ENCODE measurements around the gene NOTUM.
A peak's percentile ranks its signal among the peaks of the same experiment; 100 is the strongest.

Gene NOTUM

GRCh38 chr17:81959362-81960129, 1.4 kb downstream of the NOTUM start:
- TF ChIP-seq, protein P1, sequence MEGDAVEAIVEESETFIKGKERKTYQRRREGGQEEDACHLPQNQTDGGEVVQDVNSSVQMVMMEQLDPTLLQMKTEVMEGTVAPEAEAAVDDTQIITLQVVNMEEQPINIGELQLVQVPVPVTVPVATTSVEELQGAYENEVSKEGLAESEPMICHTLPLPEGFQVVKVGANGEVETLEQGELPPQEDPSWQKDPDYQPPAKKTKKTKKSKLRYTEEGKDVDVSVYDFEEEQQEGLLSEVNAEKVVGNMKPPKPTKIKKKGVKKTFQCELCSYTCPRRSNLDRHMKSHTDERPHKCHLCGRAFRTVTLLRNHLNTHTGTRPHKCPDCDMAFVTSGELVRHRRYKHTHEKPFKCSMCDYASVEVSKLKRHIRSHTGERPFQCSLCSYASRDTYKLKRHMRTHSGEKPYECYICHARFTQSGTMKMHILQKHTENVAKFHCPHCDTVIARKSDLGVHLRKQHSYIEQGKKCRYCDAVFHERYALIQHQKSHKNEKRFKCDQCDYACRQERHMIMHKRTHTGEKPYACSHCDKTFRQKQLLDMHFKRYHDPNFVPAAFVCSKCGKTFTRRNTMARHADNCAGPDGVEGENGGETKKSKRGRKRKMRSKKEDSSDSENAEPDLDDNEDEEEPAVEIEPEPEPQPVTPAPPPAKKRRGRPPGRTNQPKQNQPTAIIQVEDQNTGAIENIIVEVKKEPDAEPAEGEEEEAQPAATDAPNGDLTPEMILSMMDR (IDR thresholded peaks at IDR 0.05; ENCODE audit: control insufficient read depth, insufficient read depth, low read depth, low read length, missing control alignments) = peak; percentile 60
- no peak for DNase-seq (ENCODE audit: low read depth)
- H3K4me3 ChIP-seq (ENCODE audit: control insufficient read depth, low read depth, low read length) = no peak overlapping the region

DNA sequence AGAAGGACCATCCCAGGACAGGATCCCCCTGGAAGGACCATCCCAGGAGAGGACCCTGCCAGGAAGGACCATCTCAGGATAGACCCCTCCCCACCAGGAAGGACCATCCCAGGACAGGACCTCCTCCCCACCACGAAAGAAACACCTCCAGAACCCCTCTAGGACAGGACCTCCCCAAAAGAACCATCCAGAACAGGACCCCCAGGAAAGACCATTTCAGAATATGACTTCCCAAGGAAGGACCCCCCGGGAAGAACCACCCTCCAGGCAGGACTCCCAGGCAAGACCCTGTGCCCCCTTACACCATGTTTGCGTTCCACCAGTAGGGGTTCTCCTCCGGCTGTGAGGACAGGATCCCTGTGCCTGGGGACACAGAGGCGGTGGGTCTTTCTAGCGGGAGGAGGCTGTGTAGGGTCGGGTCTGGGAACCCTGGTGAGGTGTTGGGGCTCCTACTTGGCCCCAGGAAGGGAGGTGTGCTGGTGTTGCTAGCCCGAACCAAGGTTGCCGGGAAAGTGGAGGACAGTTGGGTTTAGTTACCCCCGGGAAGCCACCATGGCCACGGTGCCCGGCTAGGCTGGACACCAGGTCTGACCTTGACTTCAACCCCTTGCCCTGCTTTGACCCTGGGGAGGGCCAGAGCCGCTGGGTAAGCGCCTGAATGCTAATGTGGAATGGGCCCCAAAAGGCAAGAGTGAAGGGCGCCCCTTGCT, 2.2 kb downstream of the NOTUM start:
- no peak for DNase-seq (ENCODE audit: low read depth)
- no peak overlapping the region for H3K4me3 ChIP-seq (ENCODE audit: control insufficient read depth, low read depth, low read length)
- TF ChIP-seq, protein P1 (IDR thresholded peaks at IDR 0.05; ENCODE audit: control insufficient read depth, insufficient read depth, low read depth, low read length, missing control alignments) = no peak

DNA sequence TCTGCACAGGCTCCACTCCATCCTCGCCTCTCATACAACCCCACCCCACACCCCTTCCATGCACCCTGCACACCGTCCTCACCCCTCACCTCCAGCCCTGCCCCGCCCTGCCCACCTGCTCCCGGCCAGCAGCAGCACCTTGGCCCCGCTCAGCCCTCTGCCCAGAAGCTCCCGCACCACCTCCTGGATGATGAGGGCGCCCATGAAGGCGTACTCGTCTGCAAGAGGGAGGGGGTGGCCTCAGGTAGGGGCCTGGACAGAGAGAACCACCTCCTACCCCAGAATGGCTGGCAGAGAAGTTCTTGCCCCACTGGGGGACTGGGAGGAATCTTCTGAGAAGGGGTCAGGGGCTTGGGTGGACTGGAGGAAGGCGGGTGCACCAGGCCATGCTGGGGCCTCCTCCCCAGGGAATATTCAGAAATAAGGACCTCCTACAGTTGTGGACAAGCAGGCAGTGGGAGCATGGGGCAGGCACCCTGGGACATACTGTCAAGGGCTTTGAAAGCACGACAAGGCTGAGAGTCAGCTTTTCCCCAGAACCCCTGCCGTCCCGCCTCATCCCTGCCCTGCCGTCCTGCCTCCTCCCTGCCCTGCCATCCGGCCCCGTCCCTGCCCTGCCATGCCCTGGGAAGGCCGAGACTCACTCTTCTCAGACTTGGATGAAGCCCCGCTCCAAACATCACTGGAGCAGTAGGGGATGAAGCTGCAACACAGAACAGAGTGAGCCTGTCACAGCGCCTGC, 3.1 kb downstream of the NOTUM start:
- H3K4me3 ChIP-seq (ENCODE audit: control insufficient read depth, low read depth, low read length) = no peak overlapping the region
- no peak for DNase-seq (ENCODE audit: low read depth)
- TF ChIP-seq, protein P1 (IDR thresholded peaks at IDR 0.05; ENCODE audit: control insufficient read depth, insufficient read depth, low read depth, low read length, missing control alignments) = no peak

- no peak overlapping the region for H3K4me3 ChIP-seq (ENCODE audit: control insufficient read depth, low read depth, low read length)
- DNase-seq (ENCODE audit: low read depth) = no peak
- TF ChIP-seq, protein P1 (IDR thresholded peaks at IDR 0.05; ENCODE audit: control insufficient read depth, insufficient read depth, low read depth, low read length, missing control alignments) = no peak
Observed at GRCh38 chr17:81956607-81957589, 4.1 kb downstream of the NOTUM start.

- H3K4me3 ChIP-seq (ENCODE audit: control insufficient read depth, low read depth, low read length) = no peak overlapping the region
- DNase-seq (ENCODE audit: low read depth) = no peak
- TF ChIP-seq, protein P1 (IDR thresholded peaks at IDR 0.05; ENCODE audit: control insufficient read depth, insufficient read depth, low read depth, low read length, missing control alignments) = no peak
Observed at GRCh38 chr17:81955756-81956544, 5.0 kb downstream of the NOTUM start.
